ENCODE measurements around the gene EPHX1. TPM values are rescaled to one million over a fixed set of nuclear protein-coding genes. Genes with fewer than 3 reads are reported as not detected.
A peak's percentile ranks its signal among the peaks of the same experiment; 100 is the strongest.

The EPHX1 gene
- total and polyA plus RNA-seq, 4 donors: 31.7 to 115 (median 98.5) TPM

- no peaks in the 10 kb centered on the region for H3K9me3 ChIP-seq (ENCODE audit: control insufficient read depth in 4 of 4, insufficient read depth in 3 of 4, low read length in 3 of 4)
- DNase-seq (no peak), ATAC-seq (ENCODE audit: insufficient read depth, low FRiP score) (no peak)
- no peak overlapping the region for H3K27ac ChIP-seq (ENCODE audit: low read depth in 1 of 2, low read length in 1 of 2)
- no peak for TF ChIP-seq CTCF (IDR thresholded peaks at IDR 0.05; ENCODE audit: control extremely low read depth, extremely low read depth)
- H3K9ac ChIP-seq (ENCODE audit: insufficient read depth in 1 of 2, low read length in 2 of 2): no peak overlapping the region
- H3K4me1 ChIP-seq (ENCODE audit: control insufficient read depth in 5 of 5, insufficient read depth in 5 of 5, low read length in 5 of 5): peaks cover 3 to 62% (median 19%) of the 10 kb centered on the region in 5 donors
- WGBS, 2 donors: 87 to 93% methylated on average over 5 of the region's 5 CpGs
- no peaks in the 10 kb centered on the region for H3K27me3 ChIP-seq (ENCODE audit: control insufficient read depth in 3 of 3, insufficient read depth in 3 of 3, low read length in 2 of 3)
- H3K36me3 ChIP-seq (ENCODE audit: control insufficient read depth in 4 of 4, insufficient read depth in 4 of 4, low read length in 4 of 4): no peaks in the 10 kb centered on the region
- H3K4me3 ChIP-seq: no peak overlapping the region
Observed at GRCh38 chr1:225762002-225762441, 47.9 kb upstream of the EPHX1 start.

- no peak for ATAC-seq (ENCODE audit: insufficient read depth, low FRiP score)
Observed at GRCh38 chr1:225762444-225762843, 47.5 kb upstream of the EPHX1 start.

GRCh38 chr1:225763716-225764548, 46.0 kb upstream of the EPHX1 start:
- H3K27me3 ChIP-seq (ENCODE audit: control insufficient read depth in 3 of 3, insufficient read depth in 3 of 3, low read length in 2 of 3): no peaks in the 10 kb centered on the region
- ATAC-seq (ENCODE audit: insufficient read depth, low FRiP score) (no peak), DNase-seq (peak; percentile 70 to 93 (median 92))
- peaks cover 10 to 71% (median 36%) of the 10 kb centered on the region in 5 donors for H3K4me1 ChIP-seq (ENCODE audit: control insufficient read depth in 5 of 5, insufficient read depth in 5 of 5, low read length in 5 of 5)
- H3K4me3 ChIP-seq: no peak overlapping the region
- H3K36me3 ChIP-seq (ENCODE audit: control insufficient read depth in 4 of 4, insufficient read depth in 4 of 4, low read length in 4 of 4): no peaks in the 10 kb centered on the region
- no peak for TF ChIP-seq CTCF (IDR thresholded peaks at IDR 0.05; ENCODE audit: control extremely low read depth, extremely low read depth)
- no peak overlapping the region for H3K9ac ChIP-seq (ENCODE audit: insufficient read depth in 1 of 2, low read length in 2 of 2)
- peak overlapping the region; percentile 39 to 48 for H3K27ac ChIP-seq (ENCODE audit: low read depth in 1 of 2, low read length in 1 of 2)
- WGBS, 2 donors: 32 to 49% methylated on average over 9 of the region's 9 CpGs
- H3K9me3 ChIP-seq (ENCODE audit: control insufficient read depth in 4 of 4, insufficient read depth in 3 of 4, low read length in 3 of 4): no peaks in the 10 kb centered on the region

More at GRCh38 chr1:225762444-225762843, 47.5 kb upstream of the EPHX1 start:
- no peak for TF ChIP-seq CTCF (IDR thresholded peaks at IDR 0.05; ENCODE audit: control extremely low read depth, extremely low read depth)
- peaks cover 3 to 66% (median 21%) of the 10 kb centered on the region in 5 donors for H3K4me1 ChIP-seq (ENCODE audit: control insufficient read depth in 5 of 5, insufficient read depth in 5 of 5, low read length in 5 of 5)
- H3K9me3 ChIP-seq (ENCODE audit: control insufficient read depth in 4 of 4, insufficient read depth in 3 of 4, low read length in 3 of 4): no peaks in the 10 kb centered on the region
- 80 to 82% methylated on average over 5 of the region's 5 CpGs for WGBS, 2 donors
- no peak overlapping the region for H3K9ac ChIP-seq (ENCODE audit: insufficient read depth in 1 of 2, low read length in 2 of 2)
- DNase-seq: no peak
- no peaks in the 10 kb centered on the region for H3K27me3 ChIP-seq (ENCODE audit: control insufficient read depth in 3 of 3, insufficient read depth in 3 of 3, low read length in 2 of 3)
- no peak overlapping the region for H3K27ac ChIP-seq (ENCODE audit: low read depth in 1 of 2, low read length in 1 of 2)
- H3K36me3 ChIP-seq (ENCODE audit: control insufficient read depth in 4 of 4, insufficient read depth in 4 of 4, low read length in 4 of 4): no peaks in the 10 kb centered on the region
- no peak overlapping the region for H3K4me3 ChIP-seq

All from lung (tissue), 12 donors.